Fibroblast of peridontal ligament (primary cell): ENCODE measurements around the gene TNNI3.
"Not testable (repeated sequence)": the region's sequence is repeated elsewhere in the genome, so short reads cannot be mapped to it uniquely, and the experiment has no call there.

Source experiments
- DNase-seq: peaks from one replicate; pipeline ENCODE4 v3.0.0-alpha.2; 2010; ENCODE audit errors: extremely low read depth

TNNI3 gene

DNA sequence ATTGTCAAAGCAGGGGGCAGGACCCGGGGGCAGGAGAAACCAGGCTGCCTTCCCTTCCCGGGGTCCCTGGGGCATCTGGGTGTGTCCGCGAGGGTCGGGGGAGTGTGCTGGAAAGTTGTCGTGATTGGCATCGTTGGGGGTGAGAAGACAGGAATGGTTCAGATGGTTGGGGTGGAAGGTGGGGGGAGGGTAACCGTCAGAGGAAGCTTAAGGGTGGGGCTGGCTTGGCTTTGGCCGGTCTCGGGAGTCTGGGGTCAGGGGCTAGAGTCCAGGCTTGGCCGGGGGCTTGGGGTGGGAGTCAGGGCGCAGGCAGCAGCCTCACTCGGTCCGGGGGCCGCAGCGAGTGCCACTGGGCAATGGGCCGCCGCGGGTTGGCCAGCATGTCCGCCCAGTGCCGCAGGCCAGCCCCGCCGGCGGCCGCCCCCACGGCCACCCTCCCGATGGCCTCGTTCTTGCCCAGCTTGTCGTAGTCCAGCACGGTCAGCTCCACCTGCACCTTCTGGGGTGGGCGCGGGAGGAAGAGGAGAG is 15.7 kb upstream of the TNNI3 start:
- no peak for DNase-seq

GRCh38 chr19:55172741-55173140 is 15.2 kb upstream of the TNNI3 start:
- DNase-seq = peak; percentile 67

GRCh38 chr19:55172318-55172717 is 14.8 kb upstream of the TNNI3 start:
- not testable (repeated sequence) for DNase-seq

GRCh38 chr19:55171440-55171839 is 13.9 kb upstream of the TNNI3 start:
- no peak for DNase-seq

DNA sequence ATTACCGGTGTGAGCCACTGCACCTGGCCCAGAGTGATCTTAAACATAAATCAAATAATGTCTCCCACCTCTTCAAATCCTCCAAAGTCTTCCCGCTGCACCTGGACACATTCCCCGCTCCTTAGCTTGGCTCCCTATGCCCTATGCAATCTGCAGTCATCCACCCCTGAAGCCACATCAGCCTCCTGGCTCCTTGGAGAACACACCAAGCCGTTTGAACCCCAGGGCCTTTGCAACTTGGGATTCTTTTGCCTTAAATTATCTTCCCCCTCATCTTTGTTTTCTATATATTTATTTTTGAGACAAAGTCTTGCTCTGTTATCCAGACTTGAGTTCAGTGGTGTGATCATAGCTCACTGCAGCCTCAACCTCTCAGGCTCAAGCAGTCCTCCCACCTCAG is 11.6 kb upstream of the TNNI3 start:
- DNase-seq = no peak

DNA sequence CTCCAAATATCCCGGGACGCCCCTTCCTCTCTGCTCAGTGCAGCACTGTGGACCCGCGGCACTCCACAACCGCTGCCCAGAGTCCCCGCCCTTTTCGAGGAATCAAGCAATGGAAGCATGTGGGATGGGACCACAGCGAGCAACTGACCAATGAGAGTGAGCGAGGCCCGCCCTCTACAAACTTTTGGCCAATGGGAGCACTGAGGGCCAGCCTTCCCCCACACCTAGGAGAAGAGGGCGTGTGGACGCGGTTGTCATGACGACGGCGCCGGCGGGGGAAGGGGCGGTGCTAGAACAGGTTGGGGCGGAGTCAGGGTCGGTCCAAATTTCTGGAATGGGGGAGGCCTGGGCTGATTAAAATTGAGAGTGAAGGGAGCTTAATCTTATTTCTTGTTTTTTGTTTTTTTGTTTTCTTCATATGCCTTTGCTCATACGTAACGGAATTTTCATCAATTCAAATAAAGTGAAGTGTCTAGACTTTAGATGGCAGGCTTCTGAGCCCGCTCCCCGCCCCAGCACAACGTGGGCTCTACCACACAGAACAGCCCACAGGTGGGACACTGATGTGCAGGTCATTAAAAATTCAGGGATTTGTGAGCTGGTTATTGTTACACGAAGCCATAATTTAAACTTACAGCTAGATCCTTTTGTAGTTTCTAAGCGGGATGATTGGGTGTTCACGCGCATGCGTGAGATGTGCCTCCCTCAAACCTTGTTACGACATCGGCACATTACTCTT is 9.2 kb upstream of the TNNI3 start, which contains the start of gene DNAAF3:
Gene DNAAF3 (minus strand): TSS at position 84 of the 739 bp plus-strand sequence. CDS start 200 bp downstream, outside the sequence.
- DNase-seq = peak; percentile 94

GRCh38 chr19:55165952-55166529 is 8.5 kb upstream of the TNNI3 start:
- DNase-seq = peak; percentile 55

GRCh38 chr19:55161571-55162322 is 4.2 kb upstream of the TNNI3 start:
- no peak for DNase-seq

DNA sequence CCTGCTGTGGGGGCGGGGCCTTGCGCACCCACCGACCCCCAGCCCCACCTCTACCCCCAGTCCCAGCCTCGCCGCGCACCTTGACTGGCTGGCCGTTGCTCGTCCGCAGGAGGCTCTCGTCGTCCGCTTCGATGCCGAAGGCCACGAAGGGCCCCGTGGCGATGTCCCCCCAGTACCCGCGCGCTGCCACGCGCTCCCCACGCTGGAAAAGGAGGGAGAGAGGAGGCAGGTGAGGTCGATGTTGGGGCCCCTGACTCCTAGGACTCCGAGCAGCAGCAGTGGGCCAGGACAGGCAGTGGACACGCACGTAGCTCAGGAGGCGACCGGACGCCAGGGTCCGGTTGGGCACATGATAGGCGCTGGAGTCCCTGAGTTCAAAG is 3.4 kb upstream of the TNNI3 start:
- no peak for DNase-seq

DNA sequence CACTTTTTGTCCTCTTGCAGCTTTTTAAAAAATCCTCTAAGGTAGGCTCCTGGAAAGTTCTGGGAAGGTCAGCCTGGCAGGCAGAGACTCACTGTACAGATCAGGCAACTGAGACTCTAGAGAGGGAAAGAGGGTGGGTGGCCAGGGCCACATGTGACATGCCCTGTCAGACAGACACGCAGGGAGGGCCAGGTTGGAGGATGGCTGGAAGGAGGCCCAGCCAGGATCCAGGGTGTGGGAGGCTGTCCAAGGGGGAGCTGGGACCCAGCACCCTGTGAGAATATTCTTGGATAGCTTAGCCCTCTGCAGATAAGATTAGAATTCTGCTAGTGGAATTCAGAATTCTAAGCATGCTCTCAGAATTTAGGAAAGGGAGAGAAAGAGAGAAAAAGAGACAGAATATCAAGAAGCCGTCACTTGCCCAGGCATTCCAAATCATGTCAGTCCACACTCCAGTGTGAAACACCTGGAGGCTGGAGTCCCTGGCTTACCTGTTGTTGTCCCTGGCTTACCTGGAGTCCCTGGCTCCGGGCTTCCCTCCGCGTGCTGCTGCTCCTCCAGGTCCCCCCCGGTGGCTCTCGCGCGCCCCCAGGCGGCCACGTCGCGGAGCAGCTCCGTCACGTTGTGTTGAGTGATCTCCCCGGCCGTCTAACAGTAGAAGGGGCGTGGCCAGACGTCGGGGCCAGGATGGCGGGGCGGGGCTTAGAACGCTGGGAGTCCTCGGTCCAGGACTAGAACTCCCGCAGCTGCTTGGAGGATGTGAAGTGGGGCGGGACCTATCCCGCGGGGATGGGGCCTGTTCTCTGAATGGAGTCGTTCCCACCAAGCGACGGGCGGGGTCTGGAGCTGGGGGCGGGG is 2.8 kb upstream of the TNNI3 start:
- peak; percentile 60 for DNase-seq

DNA sequence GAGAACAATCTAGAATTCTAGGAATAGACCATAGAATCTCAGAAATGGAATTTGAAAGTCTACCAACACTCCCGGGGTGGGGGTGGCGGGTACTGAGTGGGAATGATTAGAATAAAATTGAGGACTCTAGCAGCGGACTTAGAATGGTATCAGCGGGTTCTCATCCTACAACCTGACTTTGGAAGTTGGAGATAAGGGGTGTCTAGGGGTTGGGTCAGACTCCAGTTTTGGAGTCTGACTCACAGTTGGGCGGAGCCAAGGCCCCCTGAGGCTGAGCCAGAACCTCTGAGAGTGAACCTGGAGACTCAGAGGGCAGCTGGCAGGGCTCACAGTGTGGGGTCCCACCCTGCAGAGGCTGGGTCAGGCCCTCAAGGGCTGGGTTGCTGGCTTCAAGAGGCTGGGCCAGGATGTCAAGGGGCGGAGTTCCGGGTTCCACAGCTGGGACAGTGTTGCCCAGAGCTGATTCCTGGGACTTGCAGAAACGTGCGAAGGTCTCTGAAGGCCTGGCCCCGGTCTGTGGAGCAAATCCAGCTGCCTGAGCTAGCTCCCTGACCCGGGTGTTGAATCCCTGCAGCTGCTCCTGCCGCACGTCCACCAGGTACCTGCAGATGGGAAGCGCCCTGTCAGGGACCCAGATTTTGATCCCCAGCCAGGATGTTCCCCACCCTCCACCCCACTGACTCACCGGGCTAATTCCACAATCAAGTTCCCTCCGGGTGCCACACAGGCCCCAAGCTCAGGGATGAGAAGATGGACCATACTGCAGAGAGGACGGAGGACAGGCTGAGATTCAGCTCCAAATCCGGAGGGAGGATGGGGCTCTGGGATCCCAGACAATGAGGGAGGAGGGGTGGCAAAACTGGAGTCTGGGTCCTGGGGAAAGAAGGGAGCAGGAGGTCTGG is 1.6 kb upstream of the TNNI3 start:
- DNase-seq = peak; percentile 36

DNA sequence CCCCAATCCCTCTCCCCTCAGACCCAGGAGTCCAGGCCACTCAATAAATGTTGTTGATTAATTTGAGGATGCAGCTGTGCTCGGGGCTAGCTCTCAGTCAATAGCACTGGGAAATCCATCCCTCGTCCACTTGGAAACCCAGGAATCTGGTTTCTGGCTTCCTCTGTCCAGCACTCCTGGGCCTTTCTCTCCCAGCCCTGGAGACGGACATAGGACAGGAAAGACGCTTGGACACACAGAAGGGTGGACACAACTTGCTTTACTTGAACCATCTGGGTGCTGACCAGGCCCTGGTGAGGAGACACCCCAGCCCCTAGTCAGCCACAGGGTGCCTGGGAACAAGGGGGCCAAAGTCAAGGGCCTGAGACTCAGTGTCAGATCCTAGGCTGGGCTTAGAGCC is 891 bp upstream of the TNNI3 start:
- DNase-seq = no peak

DNA sequence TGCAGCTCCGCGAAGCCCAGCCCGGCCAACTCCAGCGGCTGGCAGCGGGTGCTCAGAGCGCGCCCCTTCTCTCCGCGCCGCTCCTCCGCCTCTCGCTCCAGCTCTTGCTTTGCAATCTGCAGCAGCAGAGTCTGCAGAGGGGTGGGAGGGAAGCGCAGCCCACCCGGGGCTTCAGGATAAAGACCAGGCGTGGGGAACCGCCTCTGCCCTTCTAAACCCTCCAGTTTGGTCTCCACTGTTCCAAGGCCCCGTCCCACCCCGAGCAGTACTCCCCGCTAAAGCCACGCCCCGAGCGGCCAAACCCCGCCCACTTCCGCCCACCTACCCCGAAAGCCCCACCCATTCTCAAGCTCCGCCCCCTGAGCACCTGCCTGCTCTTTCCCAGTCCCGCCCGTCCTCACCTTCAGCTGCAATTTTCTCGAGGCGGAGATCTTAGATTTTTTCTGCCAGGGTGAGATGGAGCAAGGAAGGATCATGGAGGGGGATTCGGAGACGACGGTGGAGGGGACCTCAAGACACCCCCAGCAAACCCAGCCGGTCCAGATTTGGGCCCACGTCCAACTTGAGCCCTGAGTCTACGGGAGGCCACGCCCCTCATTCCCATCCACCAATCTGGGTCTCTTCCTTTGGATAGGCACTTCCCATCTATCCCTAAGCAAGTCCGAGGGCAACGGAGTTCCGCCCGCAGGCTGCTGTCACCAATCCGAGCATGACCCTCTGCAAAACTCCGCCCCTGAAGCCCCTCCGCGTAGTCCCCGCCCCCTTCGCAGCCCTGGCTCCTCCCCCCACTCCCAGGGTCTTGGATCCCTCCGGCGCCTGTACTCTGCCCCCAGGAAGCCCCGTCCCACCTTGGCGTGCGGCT is 1.1 kb downstream of the TNNI3 start:
- no peak for DNase-seq

DNA sequence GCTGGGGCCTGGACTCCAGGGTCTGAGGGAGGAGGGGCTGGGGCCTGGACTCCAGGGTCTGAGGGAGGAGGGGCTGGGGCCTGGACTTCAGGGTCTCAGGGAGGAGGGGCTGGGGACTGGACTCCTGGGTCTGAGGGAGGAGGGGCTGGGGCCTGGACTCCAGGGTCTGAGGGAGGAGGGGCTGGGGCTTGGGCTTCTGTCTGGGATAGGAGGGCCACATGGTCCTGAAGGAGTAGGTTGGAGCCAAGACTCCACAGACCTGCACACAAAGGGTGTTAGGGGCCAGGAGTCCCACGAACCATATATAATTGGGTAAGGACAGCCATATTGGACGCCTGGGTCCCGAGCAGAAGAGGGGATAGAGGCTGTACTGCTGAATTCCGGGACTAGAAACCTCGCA is 1.7 kb downstream of the TNNI3 start:
- not testable (repeated sequence) for DNase-seq

DNA sequence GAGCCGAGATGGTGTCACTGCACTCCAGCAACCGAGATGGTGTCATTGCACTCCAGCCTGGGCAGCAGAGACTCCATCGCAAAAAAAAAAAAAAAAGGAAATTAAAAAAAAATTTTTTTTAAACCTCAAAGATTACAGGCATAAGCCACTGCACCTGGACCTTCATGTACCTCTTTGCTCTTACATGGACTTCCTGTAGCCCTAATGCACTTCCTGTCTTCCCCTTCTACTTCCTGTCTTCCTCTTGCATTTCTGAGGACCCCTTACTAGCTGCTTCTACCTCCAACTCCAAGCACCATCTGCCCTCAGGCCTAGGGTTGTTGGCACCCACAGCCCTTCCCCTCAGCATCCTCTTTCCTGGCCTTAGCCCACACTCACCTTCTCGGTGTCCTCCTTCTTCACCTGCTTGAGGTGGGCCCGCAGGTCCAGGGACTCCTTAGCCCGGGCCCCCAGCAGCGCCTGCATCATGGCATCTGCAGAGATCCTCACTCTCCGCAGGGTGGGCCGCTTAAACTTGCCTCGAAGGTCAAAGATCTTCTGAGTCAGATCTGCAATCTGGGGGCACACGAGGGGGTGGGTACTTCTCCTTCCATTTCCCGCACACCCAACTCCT is 3.8 kb downstream of the TNNI3 start:
- DNase-seq = no peak

DNA sequence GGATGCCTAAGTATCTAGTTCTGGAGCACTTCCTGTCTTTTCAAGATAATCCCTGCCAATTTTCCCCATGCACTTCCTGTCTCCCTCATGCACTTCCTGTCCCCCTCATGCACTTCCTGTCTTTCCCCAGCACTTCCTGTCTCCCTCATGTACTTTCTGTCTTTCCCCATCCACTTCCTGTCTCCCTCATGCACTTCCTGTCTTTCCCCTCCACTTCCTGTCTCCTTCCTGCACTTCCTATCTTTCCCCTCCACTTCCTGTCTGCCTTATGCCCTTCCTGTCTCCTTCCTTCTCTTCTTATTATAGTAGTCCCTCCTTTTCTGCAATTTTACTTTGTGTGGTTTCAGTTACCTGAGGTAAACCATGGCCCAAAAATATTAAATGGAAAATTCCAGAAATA is 5.5 kb downstream of the TNNI3 start:
- no peak for DNase-seq

- no peak for DNase-seq
Observed at GRCh38 chr19:55149078-55150003, 8.2 kb downstream of the TNNI3 start, which contains the start of gene TNNT1. TSS of gene TNNT1 (minus strand) at chr19:55149206. CDS start at chr19:55147157, 2,049 bp downstream.
